Heart left ventricle (tissue), 16 donors: Measurements from ENCODE around the gene GGNBP2. TPM values are rescaled to one million over a fixed set of nuclear protein-coding genes. Genes with fewer than 3 reads are reported as not detected.
A peak's percentile ranks its signal among the peaks of the same experiment; 100 is the strongest.

Source experiments
- ATAC-seq, 4 donors: fragments of 200-7000 bp; cut with Tn5 transposase; one replicate each; pipeline ENCODE4 v1.9.1; 2020 to 2022; ENCODE audit warnings: moderate library complexity in 4 of 4, mild to moderate bottlenecking in 3 of 4, moderate number of reproducible peaks in 1 of 4
- DNase-seq, 5 donors: peaks; one replicate each; pipeline ENCODE4 v3.0.0-alpha.2; 2020
- H3K27ac ChIP-seq, 12 donors: fragments of 200-600 bp; sonication (generic) in 4 of 12; one replicate each; pipeline versions ENCODE4 v1.5.0 to v1.8.0; 2016 to 2022; ENCODE audit warnings: mild to moderate bottlenecking in 2 of 12
- H3K27me3 ChIP-seq, 9 donors: fragments of 200-600 bp; sonication (generic) in 2 of 9; one replicate each; pipeline versions ENCODE4 v1.5.1 to v1.8.0; 2016 to 2022; ENCODE audit warnings: mild to moderate bottlenecking in 3 of 9
- H3K36me3 ChIP-seq, 9 donors: fragments of 200-600 bp; sonication (generic) in 2 of 9; one replicate each; pipeline versions ENCODE4 v1.5.0 to v1.8.0; 2018 to 2022; ENCODE audit warnings: mild to moderate bottlenecking in 2 of 9
- H3K4me1 ChIP-seq, 12 donors: fragments of 200-600 bp; sonication (generic) in 4 of 12; one replicate each; pipeline versions ENCODE4 v1.5.0 to v1.8.0; 2016 to 2022; ENCODE audit warnings: mild to moderate bottlenecking in 3 of 12
- H3K4me3 ChIP-seq, 12 donors: fragments of 200-600 bp; sonication (generic) in 4 of 12; one replicate each; pipeline versions ENCODE4 v1.5.0 to v1.8.0; 2017 to 2022; ENCODE audit warnings: mild to moderate bottlenecking in 9 of 12, moderate library complexity in 4 of 12
- H3K9me3 ChIP-seq, 12 donors: fragments of 200-600 bp; sonication (generic) in 4 of 12; one replicate each; pipeline versions ENCODE4 v1.5.0 to v1.8.0; 2016 to 2022; ENCODE audit warnings: mild to moderate bottlenecking in 1 of 12
- CTCF ChIP-seq, 12 donors: fragments of 200-600 bp; sonication (generic) in 4 of 12; IDR thresholded peaks; one replicate each; pipeline versions ENCODE4 v1.5.0 to v1.8.0; 2018 to 2022; ENCODE audit warnings: antibody characterized with exemption in 12 of 12, mild to moderate bottlenecking in 5 of 12
- POLR2A ChIP-seq, 2 donors: fragments of 450-650 bp; IDR thresholded peaks; one replicate each; pipeline ENCODE4 v1.6.1; 2017; ENCODE audit warnings: antibody characterized with exemption in 2 of 2, mild to moderate bottlenecking in 2 of 2, moderate library complexity in 2 of 2
- WGBS, 4 donors: extraction: QIAGEN DNeasy Blood & Tissue Kit in 2 of 4; methylation state at CpG; one replicate each; pipeline versions ENCODE4 v1.1.5 to v1.1.7; 2013 to 2018; 5-methylcytosine and 5-hydroxymethylcytosine counted together
- intact Hi-C, 10 donors: fragments of 100-400 bp; cut with DNase I; formaldehyde crosslinking; loops; one replicate each; pipeline versions ENCODE4 v1.11.1 to v1.14.2; 2022
- polyA plus RNA-seq, 2 donors: library from polyadenylated mRNA; stranded (reverse); fragments of 200-250 nt; gene quantifications; one replicate each; pipeline ENCODE4 v1.2.3, GENCODE V29; 2013
- total RNA-seq, 9 donors: library from RNA; depleted of rRNA in 2 of 9; stranded (reverse); fragments of >200 nt in 2 of 9; fragmentation: NEBNext Ultra II Directional in 3 of 9; extraction: Animal tissue kit (Norgen Biotek cat#: 25700) in 3 of 9; gene quantifications; one replicate each; pipeline versions ENCODE4 v1.1.0 to v1.2.4, GENCODE V29; 2016 to 2023
- donor health status: ischemic (EF 13 %, LVEDD 7.1; RV severe dilation, severe dysfunction).
- donor health status: healthy with polysubstance abuse.
- donor health status: DM: no; HTN: yes; CAD: no.
- donor health status: DM: no; HTN: no; CAD: no.
- donor health status: ischemic (EF 25% LVEDD 6.9; RV normal size, moderate dysfunction).
- donor health status: ischemic (EF 25% LVEDD 5.7; RV mildly dilated, moderate dysfunction).
- donor health status: healthy.
- donor health status: DM: yes; HTN: yes; CAD: no.
- donor health status: ischemic (EF 35%, LVEDD 5.7; RV mildly dilated, moderate dysfunction).
- donor health status: nonischemic (EF 11% LVEDD 7.7; RV severe dilation, severe dysfunction).
- donor health status: DM: yes; HTN: yes; CAD: no.
- donor health status: PGD.
- donor health status: ischemic (EF 29% LVEDD 5.4; RV normal size, mild dysfunction).
- donor health status: nonischemic (EF 23%, LVEDD 6.1; RV moderate dilation, normal function).

Gene GGNBP2
- total and polyA plus RNA-seq, 11 donors, result 27.4 to 62.9 (median 40.5) TPM

- Histone ChIP-seq H3K36me3 (peaks cover 0 to 62% (median 43%) of the 10 kb centered on the region in 9 donors), H3K27ac (peak within 1 kb of the TSS; percentile 84 to 99 (median 96)), H3K27me3 (no peaks in the 10 kb centered on the region), H3K4me3 (peak within 1 kb of the TSS; percentile 38 to 94 (median 82)), H3K4me1 (peaks cover 0 to 22% (median 14%) of the 10 kb centered on the region in 12 donors), H3K9me3 (no peaks in the 10 kb centered on the region)
- TF ChIP-seq CTCF (IDR thresholded peaks at IDR 0.05) (peak in 3 of 12 donors; percentile 13 to 29 (median 26)), POLR2A (IDR thresholded peaks at IDR 0.05) (peak in 1 of 2 donors; percentile 83)
- peak; percentile 87 to 94 (median 92) for DNase-seq
- intact Hi-C loops, result loop anchor here in 7 of 10 donors (1.0 to 10.0 kb wide), 7 partner anchors 9 to 66 kb away; partner anchors contain the start of genes ZNHIT3 (in 4 of the 7), GGNBP2 (in 1 of the 7) and MRM1 (in 1 of the 7)
- WGBS, 4 donors, result 0 to 1% (median 1%) methylated on average over 40 to 83 of the region's 83 CpGs
- peak; percentile 85 to 95 (median 92) for ATAC-seq
Measured at GRCh38 chr17:36534840-36535668, 9.7 kb upstream of the GGNBP2 start, which contains the start of the genes MYO19 and PIGW. Gene MYO19, minus strand, starts transcription at chr17:36534868. Its CDS starts 2,330 bp downstream, at chr17:36532538. Gene PIGW, plus strand, starts transcription at chr17:36534987. Its CDS starts 2,115 bp downstream, at chr17:36537102.

GRCh38 chr17:36535669-36536081, 9.0 kb upstream of the GGNBP2 start:
- H3K4me3 ChIP-seq, result peak overlapping the region; percentile 38 to 94 (median 82)
- DNase-seq (no peak), ATAC-seq (no peak)
- peaks cover 0 to 59% (median 42%) of the 10 kb centered on the region in 9 donors for H3K36me3 ChIP-seq
- 9 to 16% (median 14%) methylated on average over 15 of the region's 15 CpGs for WGBS, 4 donors
- peak overlapping the region; percentile 84 to 99 (median 96) for H3K27ac ChIP-seq
- intact Hi-C loops, result loop anchor here in 3 of 10 donors (1.0 to 10.0 kb wide), 5 partner anchors 9 to 65 kb away; partner anchors contain the start of genes GGNBP2 (in 1 of the 3), MRM1 (in 1 of the 3) and ZNHIT3 (in 1 of the 3)
- no peaks in the 10 kb centered on the region for H3K9me3 ChIP-seq
- TF ChIP-seq CTCF (IDR thresholded peaks at IDR 0.05), result peak in 1 of 12 donors; percentile 2
- no peak for TF ChIP-seq POLR2A (IDR thresholded peaks at IDR 0.05)
- no peaks in the 10 kb centered on the region for H3K27me3 ChIP-seq
- peaks cover 0 to 22% (median 14%) of the 10 kb centered on the region in 12 donors for H3K4me1 ChIP-seq

- intact Hi-C loops, result loop anchor here in 1 of 10 donors (5.0 kb wide), 1 partner anchor 53 kb away; the partner anchor contains the start of gene ZNHIT3
- TF ChIP-seq POLR2A (IDR thresholded peaks at IDR 0.05) (no peak), CTCF (IDR thresholded peaks at IDR 0.05) (no peak)
- ATAC-seq, result no peak
- 92 to 98% (median 94%) methylated on average over 3 of the region's 3 CpGs for WGBS, 4 donors
- DNase-seq, result no peak
- peaks cover 0 to 33% (median 16%) of the 10 kb centered on the region in 9 donors for H3K36me3 ChIP-seq
- H3K4me3 ChIP-seq, result no peak overlapping the region
- H3K27ac ChIP-seq, result no peak overlapping the region
- peaks cover 0 to 19% (median 13%) of the 10 kb centered on the region in 12 donors for H3K4me1 ChIP-seq
- no peaks in the 10 kb centered on the region for H3K27me3 ChIP-seq
- no peaks in the 10 kb centered on the region for H3K9me3 ChIP-seq
Measured at GRCh38 chr17:36540696-36541095, 4.0 kb upstream of the GGNBP2 start.

- H3K9me3 ChIP-seq, result no peaks in the 10 kb centered on the region
- H3K27ac ChIP-seq, result no peak overlapping the region
- TF ChIP-seq CTCF (IDR thresholded peaks at IDR 0.05), result no peak
- TF ChIP-seq POLR2A (IDR thresholded peaks at IDR 0.05), result no peak
- 89 to 97% (median 93%) methylated on average over 15 of the region's 15 CpGs for WGBS, 4 donors
- intact Hi-C loops, result loop anchor here in 1 of 10 donors (5.0 kb wide), 1 partner anchor 55 kb away; the partner anchor contains the start of gene ZNHIT3
- H3K27me3 ChIP-seq, result no peaks in the 10 kb centered on the region
- peaks cover 0 to 39% (median 17%) of the 10 kb centered on the region in 9 donors for H3K36me3 ChIP-seq
- DNase-seq (no peak), ATAC-seq (no peak)
- H3K4me1 ChIP-seq, result peaks cover 12 to 32% (median 27%) of the 10 kb centered on the region in 12 donors
- H3K4me3 ChIP-seq, result no peak overlapping the region
Measured at GRCh38 chr17:36542755-36543154, 2.0 kb upstream of the GGNBP2 start.
